CD4-positive, alpha-beta T cell (primary cell): Measurements from ENCODE around the gene PARD6G. TPM values are rescaled to one million over a fixed set of nuclear protein-coding genes. Genes with fewer than 3 reads are reported as not detected.

Experiments used
- ATAC-seq: fragments of 200-7000 bp; cut with Tn5 transposase; one replicate; pipeline ENCODE4 v1.10.0; 2022; ENCODE audit warnings: mild to moderate bottlenecking; ENCODE audit not compliant: poor library complexity
- CTCF ChIA-PET: fragments of 350-600 bp; sonication (Branson Sonifier 250); formaldehyde crosslinking; loops from one replicate; lab custom pipeline; 2021; ENCODE audit warnings: antibody characterized with exemption, inconsistent platforms; lab: Charles Lee
- POLR2A ChIA-PET: fragments of 350-600 bp; sonication (Branson Sonifier 250); formaldehyde crosslinking; loops from one replicate; lab custom pipeline; 2021; ENCODE audit warnings: antibody characterized with exemption, inconsistent platforms; lab: Charles Lee
- DNase-seq, 14 experiments: peaks; one replicate each; pipeline ENCODE4 v3.0.0-alpha.2; 2013 to 2020; ENCODE audit warnings: mixed read lengths in 2 of 14
- H3K27ac ChIP-seq, 2 donors: one replicate each; pipeline versions ENCODE4 v1.5.1 to v1.7.0; 2013; ENCODE audit warnings: low read length in 2 of 2, low read depth in 1 of 2, mild to moderate bottlenecking in 1 of 2
- H3K27me3 ChIP-seq, 2 experiments: 1 replicate in 1 of 2; 2 replicates in 1 of 2; pipeline versions ENCODE4 v1.6.1 to v1.7.0; 2013; ENCODE audit warnings: low read length in 2 of 2, control low read depth in 1 of 2, mild to moderate bottlenecking in 1 of 2, moderate library complexity in 1 of 2; ENCODE audit not compliant: insufficient read depth in 2 of 2, control insufficient read depth in 1 of 2
- H3K36me3 ChIP-seq: one replicate; pipeline ENCODE4 v1.6.1; 2013; ENCODE audit warnings: low read length, control low read depth; ENCODE audit not compliant: insufficient read depth
- H3K4me1 ChIP-seq: one replicate; pipeline ENCODE4 v1.6.1; 2013; ENCODE audit warnings: low read length, control low read depth; ENCODE audit not compliant: insufficient read depth
- H3K4me3 ChIP-seq: one replicate; pipeline ENCODE4 v1.5.1; 2013; ENCODE audit warnings: mild to moderate bottlenecking, low read length, moderate library complexity
- H3K9me3 ChIP-seq, 2 experiments: 1 replicate in 1 of 2; 2 replicates in 1 of 2; pipeline versions ENCODE4 v1.6.1 to v1.7.0; 2013; ENCODE audit warnings: low read length in 2 of 2, mild to moderate bottlenecking in 2 of 2, control low read depth in 1 of 2, moderate library complexity in 1 of 2; ENCODE audit not compliant: control insufficient read depth in 1 of 2, insufficient read depth in 1 of 2
- H3K27ac Mint-ChIP-seq: one replicate; pipeline ENCODE4 v1.8.0; 2020; ENCODE audit warnings: mixed read lengths
- H3K27me3 Mint-ChIP-seq: one replicate; pipeline ENCODE4 v1.8.0; 2021; ENCODE audit warnings: mixed read lengths
- H3K36me3 Mint-ChIP-seq: one replicate; pipeline ENCODE4 v1.8.0; 2021; ENCODE audit warnings: low read depth, mixed read lengths
- H3K4me1 Mint-ChIP-seq: one replicate; pipeline ENCODE4 v1.8.0; 2021; ENCODE audit warnings: low read depth, mixed read lengths
- H3K4me3 Mint-ChIP-seq: one replicate; pipeline ENCODE4 v1.8.0; 2020; ENCODE audit warnings: mild to moderate bottlenecking, mixed read lengths
- H3K9me3 Mint-ChIP-seq: one replicate; pipeline ENCODE4 v1.8.0; 2020; ENCODE audit warnings: mixed read lengths
- intact Hi-C, 2 experiments: fragments of 100-400 bp; cut with DNase I in 1 of 2; cut with micrococcal nuclease in 1 of 2; formaldehyde crosslinking; loops; one replicate each; pipeline versions ENCODE4 v1.15.1 to v1.9.0; 2023 to 2025; cut with DNase I, micrococcal nuclease
- total RNA-seq, 174 experiments: library from RNA in 2 of 174; stranded (reverse) in 2 of 174; gene quantifications; one replicate each; pipeline ENCODE4 v1.2.3 and lab custom pipeline; 2021 to 2026
- TF ChIP-seq, protein P1 (sequence below): fragments of 200-600 bp; IDR thresholded peaks from one replicate; pipeline ENCODE4 v1.8.0; 2022; ENCODE audit warnings: antibody characterized with exemption, mild to moderate bottlenecking

The PARD6G gene
- total RNA-seq, 2 experiments from 2014 or later, result 0.38 to 1.1 TPM

- peaks cover 50% of the 10 kb centered on the region for H3K4me1 Mint-ChIP-seq
- intact Hi-C loops, result no loop called here
- CTCF ChIA-PET, result interaction anchor here (0.6 kb wide), 1 partner anchor 264 kb away, joined by 3 read pairs; no protein-coding TSS in a partner anchor
Observed at GRCh38 chr18:80130555-80130954, 116.8 kb downstream of the PARD6G start.

DNA sequence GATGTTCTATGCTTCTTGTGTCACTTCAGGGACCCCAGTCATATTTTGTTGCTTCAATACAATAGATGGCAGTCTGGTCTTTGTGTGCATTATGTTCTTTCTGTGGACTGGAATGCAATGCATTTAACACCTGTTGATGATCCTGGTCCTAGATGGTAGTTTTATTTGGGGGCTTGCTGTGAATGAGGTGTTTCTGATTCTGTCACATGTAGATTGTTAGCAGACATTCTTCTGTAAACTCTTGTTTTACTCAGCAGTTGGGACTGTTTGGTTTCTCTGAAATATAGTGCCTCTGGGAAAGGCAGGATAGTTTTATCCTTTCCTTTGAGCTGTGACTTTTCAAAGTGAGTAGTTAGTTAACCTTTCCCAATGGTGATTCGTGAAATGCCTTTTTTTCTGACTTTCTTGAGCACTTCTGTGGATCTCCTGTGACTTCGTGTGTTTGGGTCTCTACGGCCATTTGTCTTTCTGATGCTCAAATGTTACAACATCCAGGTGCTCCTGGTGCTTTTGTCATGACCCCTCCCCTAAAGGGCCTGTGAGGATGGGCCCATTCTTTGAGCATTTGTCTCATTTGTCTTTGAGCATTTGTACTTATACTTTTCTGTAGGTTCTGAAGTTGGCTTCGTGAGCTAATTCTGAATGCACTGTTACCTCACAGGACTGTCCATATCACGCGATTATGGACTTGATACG lies 117.5 kb downstream of the PARD6G start:
- CTCF ChIA-PET, result interaction anchor here (0.6 kb wide), 1 partner anchor 73 kb away, joined by 4 read pairs; no protein-coding TSS in a partner anchor
- ATAC-seq, result no peak
- no peaks in the 10 kb centered on the region for H3K9me3 Mint-ChIP-seq

More at GRCh38 chr18:80130555-80130954, 116.8 kb downstream of the PARD6G start:
- DNase-seq (no peak), ATAC-seq (no peak)
- TF ChIP-seq, protein P1, sequence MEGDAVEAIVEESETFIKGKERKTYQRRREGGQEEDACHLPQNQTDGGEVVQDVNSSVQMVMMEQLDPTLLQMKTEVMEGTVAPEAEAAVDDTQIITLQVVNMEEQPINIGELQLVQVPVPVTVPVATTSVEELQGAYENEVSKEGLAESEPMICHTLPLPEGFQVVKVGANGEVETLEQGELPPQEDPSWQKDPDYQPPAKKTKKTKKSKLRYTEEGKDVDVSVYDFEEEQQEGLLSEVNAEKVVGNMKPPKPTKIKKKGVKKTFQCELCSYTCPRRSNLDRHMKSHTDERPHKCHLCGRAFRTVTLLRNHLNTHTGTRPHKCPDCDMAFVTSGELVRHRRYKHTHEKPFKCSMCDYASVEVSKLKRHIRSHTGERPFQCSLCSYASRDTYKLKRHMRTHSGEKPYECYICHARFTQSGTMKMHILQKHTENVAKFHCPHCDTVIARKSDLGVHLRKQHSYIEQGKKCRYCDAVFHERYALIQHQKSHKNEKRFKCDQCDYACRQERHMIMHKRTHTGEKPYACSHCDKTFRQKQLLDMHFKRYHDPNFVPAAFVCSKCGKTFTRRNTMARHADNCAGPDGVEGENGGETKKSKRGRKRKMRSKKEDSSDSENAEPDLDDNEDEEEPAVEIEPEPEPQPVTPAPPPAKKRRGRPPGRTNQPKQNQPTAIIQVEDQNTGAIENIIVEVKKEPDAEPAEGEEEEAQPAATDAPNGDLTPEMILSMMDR, result no peak
- no peaks in the 10 kb centered on the region for H3K27me3 Mint-ChIP-seq
- Histone ChIP-seq H3K27me3 (no peaks in the 10 kb centered on the region), H3K36me3 (peaks cover 21% of the 10 kb centered on the region), H3K27ac (no peak overlapping the region), H3K9me3 (no peaks in the 10 kb centered on the region), H3K4me1 (no peaks in the 10 kb centered on the region), H3K4me3 (no peak overlapping the region)
- H3K4me3 Mint-ChIP-seq, result no peak overlapping the region
- no peaks in the 10 kb centered on the region for H3K9me3 Mint-ChIP-seq
- no peak overlapping the region for H3K27ac Mint-ChIP-seq
- H3K36me3 Mint-ChIP-seq, result peaks cover 72% of the 10 kb centered on the region
- POLR2A ChIA-PET, result no interaction called here

DNA sequence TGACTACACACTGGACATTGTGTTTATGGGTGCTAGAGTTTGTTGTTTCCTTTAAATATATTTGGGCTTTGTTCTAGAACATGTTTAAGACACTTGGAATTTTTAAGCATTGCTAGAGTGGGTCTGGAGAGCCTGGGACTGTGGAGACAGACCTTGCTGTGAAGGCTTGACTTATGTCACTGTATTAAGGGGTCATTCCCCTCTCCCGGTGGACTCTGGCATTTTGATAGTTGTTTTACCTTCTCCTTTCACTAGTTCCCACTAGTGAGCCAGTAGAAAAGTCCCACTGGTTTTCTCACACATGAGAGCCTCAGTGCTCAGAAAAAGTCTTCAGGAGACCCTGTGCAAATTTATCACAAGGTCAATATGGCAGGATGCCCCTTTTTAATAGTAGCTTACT lies 119.7 kb downstream of the PARD6G start:
- ATAC-seq (no peak), DNase-seq (no peak)
- TF ChIP-seq, protein P1, result no peak
- peaks cover 6% of the 10 kb centered on the region for H3K36me3 ChIP-seq
- ChIA-PET POLR2A (no interaction called here), CTCF (no interaction called here)
- no peak overlapping the region for H3K4me3 ChIP-seq
- no peaks in the 10 kb centered on the region for H3K27me3 ChIP-seq
- Mint-ChIP-seq H3K9me3 (no peaks in the 10 kb centered on the region), H3K27ac (no peak overlapping the region), H3K36me3 (peaks cover 59% of the 10 kb centered on the region), H3K27me3 (no peaks in the 10 kb centered on the region), H3K4me3 (no peak overlapping the region), H3K4me1 (peaks cover 64% of the 10 kb centered on the region)
- no peaks in the 10 kb centered on the region for H3K9me3 ChIP-seq
- intact Hi-C loops, result no loop called here
- H3K4me1 ChIP-seq, result no peaks in the 10 kb centered on the region
- no peak overlapping the region for H3K27ac ChIP-seq

More for the DNA sequence above, 117.5 kb downstream of the PARD6G start:
- intact Hi-C loops, result no loop called here
- Mint-ChIP-seq H3K4me1 (peaks cover 50% of the 10 kb centered on the region), H3K36me3 (peaks cover 65% of the 10 kb centered on the region), H3K27ac (no peak overlapping the region), H3K4me3 (no peak overlapping the region), H3K27me3 (no peaks in the 10 kb centered on the region)
- Histone ChIP-seq H3K9me3 (no peaks in the 10 kb centered on the region), H3K27me3 (no peaks in the 10 kb centered on the region), H3K36me3 (peaks cover 16% of the 10 kb centered on the region), H3K4me3 (no peak overlapping the region), H3K27ac (no peak overlapping the region), H3K4me1 (no peaks in the 10 kb centered on the region)
- DNase-seq, result no peak
- POLR2A ChIA-PET, result no interaction called here
- TF ChIP-seq, protein P1, result no peak
